Skeletal muscle satellite cell (primary cell): ENCODE measurements around the gene STXBP6.

Source experiments
- H3K27me3 ChIP-seq: 2 replicates; pipeline ENCODE4 v1.7.0; 2013; ENCODE audit warnings: low read length; ENCODE audit not compliant: control insufficient read depth, insufficient read depth
- H3K36me3 ChIP-seq: 2 replicates; pipeline ENCODE4 v1.7.0; 2013; ENCODE audit warnings: mild to moderate bottlenecking, control low read depth, low read length; ENCODE audit not compliant: insufficient read depth
- H3K4me1 ChIP-seq: 2 replicates; pipeline ENCODE4 v1.7.0; 2013; ENCODE audit warnings: low read length; ENCODE audit not compliant: control insufficient read depth, insufficient read depth
- H3K4me2 ChIP-seq: 2 replicates; pipeline ENCODE4 v1.7.0; 2013; ENCODE audit warnings: mild to moderate bottlenecking, low read length
- H3K4me3 ChIP-seq: 2 replicates; pipeline ENCODE4 v1.7.0; 2013; ENCODE audit warnings: low read length
- H3K9ac ChIP-seq: 2 replicates; pipeline ENCODE4 v1.7.0; 2013; ENCODE audit warnings: mild to moderate bottlenecking, low read depth, low read length, moderate library complexity
- H3K9me3 ChIP-seq: replicated peaks from 2 replicates; pipeline ENCODE4 v1.7.0; 2013; ENCODE audit warnings: mild to moderate bottlenecking, control low read depth, low read length

STXBP6 gene

GRCh38 chr14:24857277-24857676 is 192.7 kb downstream of the STXBP6 start:
- Histone ChIP-seq H3K4me2 (no peak overlapping the region), H3K9me3 (no peaks in the 10 kb centered on the region), H3K4me1 (peaks cover 12% of the 10 kb centered on the region), H3K4me3 (no peak overlapping the region), H3K9ac (no peak overlapping the region), H3K36me3 (no peaks in the 10 kb centered on the region), H3K27me3 (no peaks in the 10 kb centered on the region)

GRCh38 chr14:24853446-24853845 is 196.5 kb downstream of the STXBP6 start:
- H3K4me1 ChIP-seq: peaks cover 22% of the 10 kb centered on the region
- no peaks in the 10 kb centered on the region for H3K36me3 ChIP-seq
- no peaks in the 10 kb centered on the region for H3K27me3 ChIP-seq
- H3K4me3 ChIP-seq: no peak overlapping the region
- no peak overlapping the region for H3K4me2 ChIP-seq
- no peak overlapping the region for H3K9ac ChIP-seq
- no peaks in the 10 kb centered on the region for H3K9me3 ChIP-seq

DNA sequence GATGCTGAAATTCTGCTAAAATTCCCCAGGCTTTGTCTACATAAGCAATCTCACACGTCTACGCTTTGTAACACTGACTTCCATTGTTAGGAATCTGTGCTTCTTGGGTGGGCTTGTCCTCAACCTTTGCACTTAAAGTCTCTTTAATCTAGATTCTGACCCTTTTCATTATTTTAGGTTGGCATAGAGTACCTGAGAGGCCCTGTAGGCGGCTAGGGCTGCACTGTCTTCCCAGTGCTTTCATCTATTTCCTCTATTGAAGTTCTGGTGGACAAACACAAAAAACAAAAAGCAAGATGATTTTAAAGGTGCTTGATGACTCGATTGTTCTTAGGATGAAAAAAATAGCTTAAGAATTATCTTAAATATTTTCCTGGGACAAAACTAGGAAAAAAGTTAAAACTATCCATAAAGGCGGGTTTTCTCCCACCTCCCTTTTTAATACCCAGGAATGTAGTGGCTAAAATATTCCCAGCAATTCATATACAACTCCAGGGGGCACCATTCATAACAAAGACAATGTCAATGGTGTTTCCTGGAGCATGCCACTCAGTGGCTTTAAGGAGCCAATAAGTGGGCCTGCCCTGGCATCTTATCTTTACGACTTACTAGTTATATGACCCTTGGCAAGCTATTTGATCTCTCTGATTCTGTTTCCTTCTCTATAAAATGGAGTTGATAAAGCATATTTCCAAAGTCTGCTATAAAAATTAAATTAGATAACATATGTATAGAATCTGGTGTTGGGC is 197.5 kb downstream of the STXBP6 start:
- Histone ChIP-seq H3K4me1 (peaks cover 31% of the 10 kb centered on the region), H3K27me3 (no peaks in the 10 kb centered on the region), H3K9me3 (no peaks in the 10 kb centered on the region), H3K4me3 (no peak overlapping the region), H3K9ac (no peak overlapping the region), H3K36me3 (no peaks in the 10 kb centered on the region), H3K4me2 (no peak overlapping the region)

- Histone ChIP-seq H3K4me2 (no peak overlapping the region), H3K4me3 (no peak overlapping the region), H3K9ac (no peak overlapping the region), H3K27me3 (no peaks in the 10 kb centered on the region), H3K36me3 (no peaks in the 10 kb centered on the region), H3K4me1 (peaks cover 31% of the 10 kb centered on the region), H3K9me3 (no peaks in the 10 kb centered on the region)
Observed at GRCh38 chr14:24851837-24852236, 198.1 kb downstream of the STXBP6 start.

GRCh38 chr14:24851406-24851805 is 198.5 kb downstream of the STXBP6 start:
- no peaks in the 10 kb centered on the region for H3K36me3 ChIP-seq
- H3K4me3 ChIP-seq: no peak overlapping the region
- H3K9ac ChIP-seq: no peak overlapping the region
- H3K27me3 ChIP-seq: no peaks in the 10 kb centered on the region
- no peak overlapping the region for H3K4me2 ChIP-seq
- H3K4me1 ChIP-seq: peaks cover 34% of the 10 kb centered on the region
- H3K9me3 ChIP-seq: no peaks in the 10 kb centered on the region

DNA sequence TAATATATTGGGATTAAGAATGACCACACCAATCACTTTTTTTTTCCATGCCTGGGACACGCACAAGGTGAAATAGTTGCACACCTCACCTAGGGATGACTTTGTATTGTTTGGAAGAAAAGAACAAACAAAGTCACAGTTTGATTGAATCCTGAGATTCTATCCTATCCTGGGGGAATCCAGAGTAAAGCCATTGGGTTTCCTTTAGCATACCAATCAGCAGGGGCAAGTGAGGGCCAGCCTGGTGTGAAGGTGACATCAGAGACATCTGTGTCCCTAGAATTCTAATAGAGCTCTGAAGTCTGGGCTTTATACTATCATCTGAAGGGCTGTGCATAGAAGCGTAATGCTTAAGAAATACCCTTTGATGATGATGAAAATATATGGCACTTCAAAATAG is 199.9 kb downstream of the STXBP6 start:
- no peaks in the 10 kb centered on the region for H3K27me3 ChIP-seq
- no peaks in the 10 kb centered on the region for H3K36me3 ChIP-seq
- H3K4me1 ChIP-seq: peaks cover 43% of the 10 kb centered on the region
- no peaks in the 10 kb centered on the region for H3K9me3 ChIP-seq
- H3K4me3 ChIP-seq: no peak overlapping the region
- H3K9ac ChIP-seq: no peak overlapping the region
- no peak overlapping the region for H3K4me2 ChIP-seq

- peaks cover 43% of the 10 kb centered on the region for H3K4me1 ChIP-seq
- H3K4me3 ChIP-seq: no peak overlapping the region
Observed at GRCh38 chr14:24849471-24849870, 200.5 kb downstream of the STXBP6 start.

DNA sequence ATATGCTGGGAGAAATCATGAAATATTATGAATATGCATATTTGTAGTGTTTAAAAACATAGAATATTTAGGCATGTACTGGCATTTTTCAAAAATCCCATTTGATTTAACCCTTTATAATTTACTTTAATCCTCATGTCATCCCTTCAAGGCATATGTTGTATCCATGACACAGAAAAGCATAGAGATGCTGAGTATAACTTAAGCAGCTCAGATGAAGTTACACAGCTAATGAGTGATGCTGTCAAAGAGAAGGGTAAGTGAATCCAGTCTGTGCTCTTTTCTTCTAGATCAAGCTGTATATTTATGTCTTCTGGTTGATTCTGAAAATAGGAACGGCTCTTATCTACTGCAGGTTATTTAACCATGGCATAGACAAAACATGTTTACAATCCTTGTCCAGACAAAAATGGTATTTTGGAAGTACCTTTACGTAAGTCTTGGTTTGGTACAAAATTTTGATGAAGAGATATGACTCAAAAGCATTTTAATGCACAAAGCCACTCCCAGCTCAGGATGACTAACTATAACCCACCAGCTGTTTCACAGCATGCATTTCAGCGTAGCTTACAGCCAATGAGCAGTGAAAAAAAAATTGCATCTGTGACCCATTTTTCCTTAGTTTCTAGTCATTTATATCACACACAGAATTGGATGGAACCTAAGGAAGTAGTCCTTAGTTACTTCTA is 201.7 kb downstream of the STXBP6 start:
- peaks cover 43% of the 10 kb centered on the region for H3K4me1 ChIP-seq
- no peaks in the 10 kb centered on the region for H3K9me3 ChIP-seq
- H3K9ac ChIP-seq: peak overlapping the region; percentile 16
- peak overlapping the region; percentile 61 for H3K4me2 ChIP-seq
- no peak overlapping the region for H3K4me3 ChIP-seq
- no peaks in the 10 kb centered on the region for H3K27me3 ChIP-seq
- H3K36me3 ChIP-seq: no peaks in the 10 kb centered on the region

More at GRCh38 chr14:24849471-24849870, 200.5 kb downstream of the STXBP6 start:
- Histone ChIP-seq H3K36me3 (no peaks in the 10 kb centered on the region), H3K4me2 (peak overlapping the region; percentile 1), H3K9ac (peak overlapping the region; percentile 16), H3K27me3 (no peaks in the 10 kb centered on the region), H3K9me3 (no peaks in the 10 kb centered on the region)

DNA sequence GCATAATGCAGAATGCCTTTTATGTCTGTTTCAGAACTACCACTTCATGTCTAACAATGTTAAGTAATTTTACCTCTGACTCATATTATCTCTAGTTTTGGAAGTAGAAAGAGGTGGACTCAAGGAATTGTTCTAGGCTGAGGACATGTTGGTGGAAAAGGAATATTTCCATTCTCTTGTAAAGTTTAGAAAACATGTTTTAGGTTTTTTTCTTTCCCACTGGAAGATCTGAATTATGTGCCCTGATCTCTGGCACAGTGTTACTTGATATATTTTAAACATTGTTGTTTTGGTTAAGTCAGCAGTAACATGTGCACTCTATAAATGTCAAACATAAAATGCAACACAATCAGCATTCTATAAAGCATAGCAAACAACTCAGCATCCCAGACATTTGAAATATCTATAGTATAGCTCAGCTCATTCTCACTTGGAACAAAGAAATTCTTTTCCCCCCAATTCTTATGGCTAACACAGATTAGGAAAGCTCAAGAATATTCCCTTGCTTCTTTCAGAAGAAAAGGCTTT is 202.3 kb downstream of the STXBP6 start:
- Histone ChIP-seq H3K36me3 (no peaks in the 10 kb centered on the region), H3K9ac (no peak overlapping the region), H3K27me3 (no peaks in the 10 kb centered on the region), H3K9me3 (no peaks in the 10 kb centered on the region), H3K4me3 (no peak overlapping the region), H3K4me1 (peaks cover 43% of the 10 kb centered on the region), H3K4me2 (no peak overlapping the region)

- Histone ChIP-seq H3K9me3 (no peaks in the 10 kb centered on the region), H3K4me2 (no peak overlapping the region), H3K9ac (no peak overlapping the region), H3K36me3 (no peaks in the 10 kb centered on the region), H3K27me3 (no peaks in the 10 kb centered on the region), H3K4me1 (peaks cover 34% of the 10 kb centered on the region), H3K4me3 (no peak overlapping the region)
Observed at GRCh38 chr14:24846261-24846660, 203.7 kb downstream of the STXBP6 start.

- H3K9me3 ChIP-seq: no peaks in the 10 kb centered on the region
- H3K27me3 ChIP-seq: no peaks in the 10 kb centered on the region
- no peak overlapping the region for H3K9ac ChIP-seq
- H3K4me3 ChIP-seq: no peak overlapping the region
- no peak overlapping the region for H3K4me2 ChIP-seq
- peaks cover 34% of the 10 kb centered on the region for H3K4me1 ChIP-seq
- H3K36me3 ChIP-seq: no peaks in the 10 kb centered on the region
Observed at GRCh38 chr14:24845851-24846250, 204.1 kb downstream of the STXBP6 start.
